Left lobe of liver (tissue), 2 donors: Measurements from ENCODE around the gene LAMA4. TPM values are rescaled to one million over a fixed set of nuclear protein-coding genes. Genes with fewer than 3 reads are reported as not detected.
A peak's percentile ranks its signal among the peaks of the same experiment; 100 is the strongest.

ENCODE experiments used
- ATAC-seq: fragments of 200-7000 bp; cut with Tn5 transposase; one replicate; pipeline ENCODE4 v1.9.1; 2020; ENCODE audit warnings: mild to moderate bottlenecking, moderate library complexity
- DNase-seq: peaks from one replicate; pipeline ENCODE4 v3.0.0-alpha.2; 2020; ENCODE audit warnings: low spot score
- total RNA-seq: library from RNA; stranded (reverse); gene quantifications from one replicate; pipeline ENCODE4 v1.2.1, GENCODE V29; 2021
- donor health status: DM: no; HTN: no; CAD: no; lungs with moderate emphysema.
- donor health status: DM: no; HTN: yes; CAD: no.

LAMA4 gene
- total RNA-seq, 1 donor from 2014 or later, result 2.8 TPM

DNA sequence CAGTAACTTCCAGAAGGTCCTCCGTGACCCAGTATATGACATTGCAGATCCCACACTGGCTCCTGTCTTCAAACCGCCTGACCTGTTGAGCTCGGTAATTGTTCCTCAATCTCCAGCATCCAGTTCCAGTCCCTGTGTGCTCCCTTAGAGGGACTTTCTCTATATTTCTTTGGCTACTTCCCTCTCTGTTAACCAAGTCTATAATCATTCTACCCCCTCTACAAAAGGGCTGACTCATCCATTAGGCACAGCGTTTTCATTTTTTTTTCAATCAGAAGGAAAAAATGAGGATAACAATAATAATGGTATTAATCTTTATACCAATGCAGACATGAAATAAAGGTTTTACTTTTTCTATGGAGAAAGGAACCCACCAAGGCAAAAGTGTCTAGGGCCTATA lies 97.7 kb downstream of the LAMA4 start:
- ATAC-seq, result no peak
- DNase-seq, result no peak

DNA sequence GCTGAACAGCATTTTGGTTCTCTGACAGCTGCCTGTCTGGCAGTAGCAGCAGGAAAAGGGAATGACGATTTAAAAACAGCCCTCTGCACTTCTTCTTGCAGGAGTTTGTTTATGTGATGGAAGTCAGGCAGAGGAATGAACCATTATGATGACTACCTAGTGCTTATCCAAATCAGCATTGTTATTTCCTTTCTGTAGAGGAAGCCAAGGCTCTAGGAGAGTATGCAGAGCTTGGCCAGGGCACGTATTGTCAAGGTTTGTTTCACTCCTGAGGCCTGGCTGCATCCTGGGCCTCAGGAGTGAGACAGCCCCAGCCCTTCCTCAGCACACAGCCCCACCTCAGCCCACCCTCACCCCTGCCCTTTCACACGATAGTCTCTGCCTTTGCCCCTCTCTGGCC lies 98.5 kb downstream of the LAMA4 start:
- ATAC-seq, result no peak
- DNase-seq, result no peak

GRCh38 chr6:112154711-112155110 lies 99.7 kb downstream of the LAMA4 start:
- DNase-seq (no peak), ATAC-seq (no peak)

GRCh38 chr6:112153926-112154607 lies 100.3 kb downstream of the LAMA4 start:
- DNase-seq, result no peak
- no peak for ATAC-seq

GRCh38 chr6:112150363-112150762 lies 104.0 kb downstream of the LAMA4 start:
- DNase-seq, result no peak
- no peak for ATAC-seq

GRCh38 chr6:112149719-112150263 lies 104.6 kb downstream of the LAMA4 start:
- no peak for DNase-seq
- no peak for ATAC-seq

DNA sequence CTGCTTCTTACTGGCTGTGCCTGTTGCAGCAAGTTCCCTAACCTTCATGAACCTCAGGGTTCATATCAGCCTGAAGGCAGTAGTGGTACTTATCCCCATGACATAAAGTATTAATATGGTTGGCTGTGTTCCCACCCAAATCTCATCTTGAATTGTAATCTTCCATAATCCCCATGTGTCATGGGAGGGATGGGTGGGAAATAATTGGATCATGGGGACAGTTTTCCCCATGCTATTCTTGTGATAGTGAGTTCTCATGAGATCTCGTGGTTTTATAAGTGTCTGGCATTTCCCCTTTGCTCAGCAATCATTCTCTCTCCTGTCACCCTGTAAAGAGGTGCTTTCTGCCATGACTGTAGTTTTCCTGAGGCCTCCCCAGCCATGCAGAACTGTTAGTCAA lies 105.1 kb downstream of the LAMA4 start:
- ATAC-seq, result no peak

DNA sequence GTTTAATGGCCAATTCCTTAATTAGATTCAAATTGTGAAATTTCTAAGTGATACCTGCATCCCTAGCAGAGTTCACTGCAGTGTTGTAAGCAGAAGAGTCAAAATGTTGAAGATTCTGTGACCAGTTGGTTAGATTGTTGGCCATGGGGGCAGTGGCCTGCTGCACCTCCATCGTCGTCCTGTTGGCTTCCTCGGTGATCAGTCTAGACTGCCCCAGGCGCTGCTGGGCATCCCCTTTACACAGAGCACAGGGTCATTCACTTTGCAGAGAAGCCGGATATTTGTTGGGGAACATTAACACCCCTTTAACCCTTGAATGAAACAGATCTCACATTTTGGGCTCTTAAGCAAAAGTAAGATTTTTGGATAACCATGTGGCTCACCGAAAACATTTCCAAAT lies 106.3 kb downstream of the LAMA4 start:
- ATAC-seq, result no peak

More for the DNA sequence above, 105.1 kb downstream of the LAMA4 start:
- no peak for DNase-seq

DNA sequence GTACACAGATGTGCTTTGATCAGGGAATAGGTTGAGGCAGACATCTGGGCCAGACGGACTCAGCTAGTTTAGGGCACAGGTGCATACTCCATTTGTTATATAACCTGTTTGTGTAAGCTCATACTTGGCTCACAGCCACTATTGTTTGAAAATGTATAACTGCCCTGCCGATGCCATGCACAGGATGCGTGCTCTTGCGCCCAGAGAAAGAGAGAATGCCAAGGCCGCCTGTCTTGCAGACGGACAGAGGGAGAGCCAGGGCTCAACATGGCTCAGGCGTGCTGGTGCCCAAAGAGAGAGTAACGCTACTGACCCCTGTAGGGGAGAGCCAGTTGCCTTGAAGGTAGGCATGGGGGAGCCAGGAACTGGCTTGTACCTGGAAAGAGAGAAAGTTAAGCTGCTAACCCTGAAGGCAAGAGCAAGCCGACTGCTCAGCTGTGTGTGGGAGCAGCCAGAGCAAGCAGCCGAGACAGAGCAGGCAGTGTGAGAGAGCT lies 109.2 kb downstream of the LAMA4 start:
- peak; percentile 84 for ATAC-seq

More for the DNA sequence above, 106.3 kb downstream of the LAMA4 start:
- no peak for DNase-seq

DNA sequence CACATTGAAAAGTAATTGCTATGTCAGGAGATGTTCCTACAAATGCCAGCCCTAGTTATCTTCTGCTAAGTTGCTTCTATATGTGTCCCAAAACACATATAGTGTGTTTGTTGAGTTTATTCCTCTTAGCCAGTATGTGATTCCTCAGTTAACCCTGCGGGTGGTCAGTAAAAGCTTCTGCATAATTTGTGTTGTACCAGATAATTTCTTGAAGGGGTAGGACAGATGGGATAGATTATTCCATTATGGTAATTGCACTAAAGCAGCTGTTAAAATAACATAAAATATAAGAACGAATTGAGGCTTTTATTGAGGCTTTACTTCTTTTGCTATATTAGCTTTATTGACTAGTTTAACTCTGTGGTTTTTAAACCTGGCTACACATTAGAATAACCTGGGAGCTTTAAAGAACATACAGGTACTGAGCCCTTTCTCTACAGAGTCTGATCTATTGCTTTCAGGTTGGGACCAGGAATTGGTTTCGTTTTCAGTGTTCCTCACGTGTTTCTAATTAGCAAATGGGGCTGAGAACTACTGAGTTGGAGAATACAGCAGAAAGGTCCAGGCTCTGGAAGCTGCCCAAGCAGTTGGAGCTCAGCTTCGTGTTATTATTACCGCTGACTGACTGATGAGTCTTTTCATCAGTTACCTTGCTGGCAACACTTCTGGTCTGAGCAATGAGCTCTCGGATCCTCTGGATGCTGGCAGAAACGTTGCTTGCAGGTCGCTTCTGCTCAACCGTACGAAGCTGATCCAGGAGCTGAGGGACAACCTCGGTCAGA lies 110.0 kb downstream of the LAMA4 start:
- ATAC-seq (peak; percentile 82), DNase-seq (no peak)

More for the DNA sequence above, 109.2 kb downstream of the LAMA4 start:
- DNase-seq, result peak; percentile 47

DNA sequence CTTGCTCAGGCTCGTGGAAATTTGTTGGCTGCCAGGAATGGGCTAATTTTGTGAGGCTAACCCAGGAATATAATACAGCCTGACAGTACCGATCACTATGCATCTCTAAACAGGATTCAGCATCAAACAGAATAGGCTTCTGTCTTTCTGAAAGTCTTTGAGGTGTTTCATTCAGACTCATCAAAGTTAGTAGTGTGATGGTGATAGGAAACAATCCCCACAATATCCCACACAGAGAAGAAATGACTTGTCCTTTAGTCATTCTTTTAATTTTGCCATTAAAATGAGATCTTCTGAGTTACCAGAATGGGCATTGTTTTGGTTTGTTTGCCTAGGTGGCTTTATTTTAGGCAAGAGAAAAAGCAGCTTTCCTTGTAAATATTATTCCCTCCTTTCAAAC lies 112.7 kb downstream of the LAMA4 start:
- ATAC-seq, result no peak
- DNase-seq, result no peak

GRCh38 chr6:112139052-112139451 lies 115.3 kb downstream of the LAMA4 start:
- ATAC-seq, result no peak
- DNase-seq, result no peak

DNA sequence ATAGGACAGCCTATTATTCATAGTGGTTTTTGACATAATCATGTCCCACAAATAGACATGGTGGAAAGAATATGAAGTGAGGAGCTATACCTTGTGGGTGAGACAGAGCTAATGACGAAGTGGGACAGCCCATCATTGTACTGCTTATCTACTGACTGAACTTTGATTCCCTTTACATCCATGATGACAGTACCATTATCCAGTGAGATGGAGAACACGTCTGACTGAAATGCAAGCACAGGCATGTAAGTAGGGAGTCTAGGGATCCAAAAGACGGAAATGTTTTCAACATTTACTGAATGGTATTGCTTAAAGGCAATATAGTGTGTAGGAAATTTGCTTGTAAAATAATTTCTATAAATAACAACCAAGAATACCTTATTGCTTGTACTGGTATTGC lies 123.5 kb downstream of the LAMA4 start:
- DNase-seq (no peak), ATAC-seq (no peak)

DNA sequence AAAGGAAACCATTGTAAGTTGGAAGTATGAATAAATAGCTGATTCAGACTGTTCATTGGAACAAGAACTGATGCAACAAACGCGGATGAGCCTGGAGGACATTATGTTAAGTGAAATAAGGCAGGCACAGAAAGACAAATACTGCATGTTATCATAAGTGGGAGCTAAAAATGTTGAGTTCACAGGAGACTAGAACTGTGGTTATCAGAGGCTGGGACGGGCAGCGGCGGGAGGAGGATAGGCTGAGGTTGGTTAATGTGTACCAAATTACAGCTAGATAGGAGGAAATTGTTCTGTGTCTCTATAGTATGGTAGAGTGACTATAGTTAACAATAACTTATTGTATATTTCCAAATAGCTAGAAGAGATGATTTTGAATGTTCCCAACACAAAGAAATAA lies 126.2 kb downstream of the LAMA4 start:
- DNase-seq (no peak), ATAC-seq (no peak)

DNA sequence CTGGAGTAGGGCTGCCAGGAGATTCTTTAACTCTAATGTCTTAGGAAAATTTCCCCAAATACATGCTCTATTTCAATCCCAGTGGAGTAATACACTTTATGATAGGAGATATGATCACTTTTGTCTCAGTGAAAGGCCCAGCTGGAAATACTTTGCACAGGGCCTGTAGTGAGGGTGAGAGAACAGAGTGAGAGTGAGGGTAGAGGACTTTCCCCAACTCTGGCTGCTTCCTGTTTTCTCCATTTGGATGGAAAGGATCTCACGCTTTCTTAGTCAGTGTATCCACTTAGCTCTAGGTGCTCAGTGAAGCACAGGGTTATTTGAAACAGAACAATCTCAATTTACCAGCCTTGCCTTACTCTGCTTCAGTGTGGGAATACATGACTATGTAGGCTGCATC lies 130.4 kb downstream of the LAMA4 start:
- ATAC-seq (no peak), DNase-seq (no peak)

- ATAC-seq, result no peak
Observed at GRCh38 chr6:112122756-112123155, 131.6 kb downstream of the LAMA4 start.

DNA sequence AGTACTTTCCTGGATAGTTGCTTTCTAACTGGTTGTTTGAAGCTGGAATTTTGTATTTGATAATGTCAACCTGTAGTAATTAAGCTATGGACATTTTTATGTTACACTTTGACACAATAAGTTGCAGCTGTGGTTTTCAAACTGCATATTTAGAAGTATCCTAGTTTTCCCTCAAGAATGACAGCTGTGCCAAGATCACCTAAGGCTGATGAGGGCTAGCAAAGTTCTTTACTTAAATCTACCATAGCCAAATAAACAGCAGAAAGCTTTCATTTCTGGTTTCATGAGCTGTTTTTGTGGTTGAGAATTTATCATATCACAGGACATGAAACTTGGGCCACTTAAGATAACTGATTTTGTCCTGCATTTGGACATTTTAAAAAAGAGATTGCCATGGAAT lies 136.3 kb downstream of the LAMA4 start:
- DNase-seq (no peak), ATAC-seq (no peak)

More at GRCh38 chr6:112122756-112123155, 131.6 kb downstream of the LAMA4 start:
- DNase-seq, result no peak

GRCh38 chr6:112117554-112117953 lies 136.8 kb downstream of the LAMA4 start:
- DNase-seq (no peak), ATAC-seq (no peak)

- DNase-seq (peak; percentile 68), ATAC-seq (peak; percentile 86)
Observed at GRCh38 chr6:112116221-112116620, 138.1 kb downstream of the LAMA4 start.

GRCh38 chr6:112114577-112115223 lies 139.7 kb downstream of the LAMA4 start:
- DNase-seq (no peak), ATAC-seq (peak; percentile 64)

DNA sequence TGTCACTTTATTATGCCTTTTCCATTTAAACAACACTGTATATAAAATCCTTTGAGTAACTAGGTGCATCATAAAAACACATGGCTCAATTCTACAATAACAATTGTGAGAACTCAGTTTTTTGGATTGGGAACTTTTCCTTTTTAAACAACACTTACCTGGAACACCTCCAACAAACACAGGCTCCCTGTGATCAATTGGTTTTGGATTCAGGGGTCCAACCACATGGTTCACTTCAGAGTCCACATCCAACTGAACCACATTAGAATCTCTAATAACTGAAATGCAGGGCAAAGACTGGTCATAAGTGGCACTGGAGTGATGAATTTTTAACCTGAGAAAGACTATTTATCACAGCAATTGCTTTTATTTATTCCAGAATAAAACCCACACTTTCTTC lies 140.4 kb downstream of the LAMA4 start:
- ATAC-seq (peak; percentile 39), DNase-seq (no peak)
